GM20000 (cell line): ENCODE measurements around the gene B4GALT3.

Source experiments
- DNase-seq: peaks from one replicate; pipeline ENCODE4 v3.0.0; 2012; ENCODE audit warnings: low spot score
- TF ChIP-seq, protein P1 (sequence below): IDR thresholded peaks from 2 replicates; pipeline ENCODE4 v1.5.1; 2012; ENCODE audit warnings: mild to moderate bottlenecking, control low read depth; ENCODE audit errors: extremely low read depth, missing control alignments

The B4GALT3 gene

DNA sequence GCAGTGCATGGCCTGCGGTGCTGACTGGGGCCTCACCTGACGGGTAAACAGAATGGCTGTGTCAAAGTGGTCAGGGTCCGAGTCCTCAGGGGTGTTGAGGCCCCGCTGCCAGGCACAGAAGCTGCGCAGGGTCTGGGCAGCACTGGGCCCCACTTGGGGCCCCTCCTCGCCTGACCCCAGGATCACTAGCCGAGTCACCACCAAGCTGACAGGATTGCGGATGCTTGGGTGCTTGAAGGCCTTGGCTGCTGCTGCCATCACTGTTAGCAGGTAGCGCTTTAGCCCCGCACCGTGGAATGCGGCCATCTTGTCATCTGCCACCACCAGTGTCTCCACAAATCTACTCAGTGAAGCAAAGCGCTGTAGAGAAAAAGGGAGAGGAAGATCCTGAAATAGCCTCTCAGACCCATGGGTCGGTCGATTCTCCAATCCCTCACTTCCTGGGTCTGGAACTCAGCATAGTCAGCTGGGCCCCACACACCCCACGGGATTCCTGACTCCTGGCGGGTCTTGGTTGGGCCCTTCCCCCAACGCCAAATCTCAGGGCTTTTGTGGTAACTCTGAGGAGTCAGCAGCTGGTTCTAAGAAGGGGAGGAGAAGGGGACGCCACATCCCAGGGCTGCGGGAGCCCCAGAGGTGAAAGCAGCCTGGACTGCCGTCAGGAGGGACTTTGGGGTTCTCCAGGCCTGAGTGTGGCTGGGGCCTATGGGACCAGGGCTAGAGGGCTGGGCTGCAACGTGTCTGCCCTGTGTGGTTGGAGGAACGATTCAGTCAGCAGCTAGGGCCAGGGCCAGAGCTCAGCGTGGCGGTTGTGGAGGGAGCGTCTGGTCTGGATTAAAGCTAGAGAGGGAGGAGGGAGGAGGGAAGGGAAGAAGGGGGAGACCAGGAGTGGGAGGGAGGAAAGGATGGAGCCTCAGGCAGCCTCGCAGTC lies 19.5 kb upstream of the B4GALT3 start:
- TF ChIP-seq, protein P1, sequence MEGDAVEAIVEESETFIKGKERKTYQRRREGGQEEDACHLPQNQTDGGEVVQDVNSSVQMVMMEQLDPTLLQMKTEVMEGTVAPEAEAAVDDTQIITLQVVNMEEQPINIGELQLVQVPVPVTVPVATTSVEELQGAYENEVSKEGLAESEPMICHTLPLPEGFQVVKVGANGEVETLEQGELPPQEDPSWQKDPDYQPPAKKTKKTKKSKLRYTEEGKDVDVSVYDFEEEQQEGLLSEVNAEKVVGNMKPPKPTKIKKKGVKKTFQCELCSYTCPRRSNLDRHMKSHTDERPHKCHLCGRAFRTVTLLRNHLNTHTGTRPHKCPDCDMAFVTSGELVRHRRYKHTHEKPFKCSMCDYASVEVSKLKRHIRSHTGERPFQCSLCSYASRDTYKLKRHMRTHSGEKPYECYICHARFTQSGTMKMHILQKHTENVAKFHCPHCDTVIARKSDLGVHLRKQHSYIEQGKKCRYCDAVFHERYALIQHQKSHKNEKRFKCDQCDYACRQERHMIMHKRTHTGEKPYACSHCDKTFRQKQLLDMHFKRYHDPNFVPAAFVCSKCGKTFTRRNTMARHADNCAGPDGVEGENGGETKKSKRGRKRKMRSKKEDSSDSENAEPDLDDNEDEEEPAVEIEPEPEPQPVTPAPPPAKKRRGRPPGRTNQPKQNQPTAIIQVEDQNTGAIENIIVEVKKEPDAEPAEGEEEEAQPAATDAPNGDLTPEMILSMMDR: no peak
- no peak for DNase-seq

DNA sequence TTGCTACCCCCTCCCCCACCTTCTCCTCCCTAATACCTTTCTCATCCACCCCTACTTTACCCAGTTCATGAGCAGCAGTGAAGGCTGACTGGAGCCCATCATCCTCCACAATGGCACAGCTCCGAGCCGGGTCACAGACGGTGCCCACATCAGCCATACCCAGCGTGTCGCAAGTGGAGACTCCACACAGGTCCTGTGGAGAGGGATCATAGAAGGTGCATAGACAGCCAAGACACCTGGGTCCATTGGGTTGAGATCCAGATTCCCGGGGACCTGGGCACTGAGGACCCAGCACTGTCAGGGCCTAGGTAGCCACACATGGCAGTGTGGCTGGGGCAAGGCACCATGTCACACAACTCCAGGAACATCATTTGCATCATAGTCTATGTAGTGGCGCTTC lies 18.8 kb upstream of the B4GALT3 start:
- DNase-seq: no peak
- TF ChIP-seq, protein P1: no peak

DNA sequence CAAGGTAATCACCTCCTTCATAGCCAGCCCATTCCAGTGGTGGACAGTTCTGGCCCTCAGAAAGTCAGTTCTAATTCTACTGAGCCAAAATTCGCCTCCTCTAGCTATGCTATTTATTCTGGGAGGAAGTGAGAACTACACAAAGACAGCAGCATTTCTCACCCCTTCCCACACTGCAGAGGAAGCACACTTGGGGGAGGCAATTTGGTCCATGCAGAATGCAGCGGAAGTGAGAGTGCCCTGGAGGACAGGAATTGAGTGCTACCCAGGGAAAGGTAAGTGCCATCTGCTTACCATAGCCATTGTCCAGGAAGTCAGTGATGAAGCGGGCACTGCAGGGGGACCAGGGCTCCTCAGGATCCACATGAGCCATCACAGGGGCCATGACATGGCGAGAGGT lies 17.9 kb upstream of the B4GALT3 start:
- DNase-seq: no peak

DNA sequence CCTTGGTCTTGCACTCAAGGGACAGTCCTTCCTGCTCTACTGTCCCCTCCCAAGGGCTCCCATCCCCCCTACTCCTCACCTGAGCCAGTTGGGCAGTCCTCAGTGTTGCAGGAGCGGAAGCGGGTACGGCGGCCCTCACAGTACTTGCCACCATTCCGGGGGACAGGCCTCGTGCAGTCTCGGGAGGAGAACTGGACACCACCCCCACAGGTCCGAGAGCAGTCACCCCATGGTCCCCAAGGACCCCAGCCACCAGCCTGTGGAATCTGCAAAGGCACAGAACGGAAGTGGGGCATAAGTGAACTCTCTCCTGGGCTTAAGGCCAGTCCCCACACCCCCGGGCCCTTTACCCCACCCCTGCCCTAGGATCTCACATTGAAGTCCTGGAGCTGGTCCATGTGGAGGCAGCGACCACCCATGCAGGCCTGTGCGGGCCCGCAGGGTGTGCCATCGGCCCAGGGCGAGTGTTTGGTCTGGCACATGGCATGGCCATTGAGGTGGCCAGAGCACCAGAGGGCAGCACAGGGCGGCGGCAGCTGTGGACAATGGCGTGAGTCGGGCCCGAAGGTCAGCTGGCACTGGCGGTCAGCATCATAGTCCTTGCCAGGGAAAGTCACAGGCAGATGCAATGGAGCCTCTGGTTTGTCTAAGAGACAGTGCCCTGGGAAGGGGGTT lies 16.4 kb upstream of the B4GALT3 start:
- no peak for DNase-seq
- TF ChIP-seq, protein P1: peak; percentile 0

More for the DNA sequence above, 17.9 kb upstream of the B4GALT3 start:
- TF ChIP-seq, protein P1: no peak

DNA sequence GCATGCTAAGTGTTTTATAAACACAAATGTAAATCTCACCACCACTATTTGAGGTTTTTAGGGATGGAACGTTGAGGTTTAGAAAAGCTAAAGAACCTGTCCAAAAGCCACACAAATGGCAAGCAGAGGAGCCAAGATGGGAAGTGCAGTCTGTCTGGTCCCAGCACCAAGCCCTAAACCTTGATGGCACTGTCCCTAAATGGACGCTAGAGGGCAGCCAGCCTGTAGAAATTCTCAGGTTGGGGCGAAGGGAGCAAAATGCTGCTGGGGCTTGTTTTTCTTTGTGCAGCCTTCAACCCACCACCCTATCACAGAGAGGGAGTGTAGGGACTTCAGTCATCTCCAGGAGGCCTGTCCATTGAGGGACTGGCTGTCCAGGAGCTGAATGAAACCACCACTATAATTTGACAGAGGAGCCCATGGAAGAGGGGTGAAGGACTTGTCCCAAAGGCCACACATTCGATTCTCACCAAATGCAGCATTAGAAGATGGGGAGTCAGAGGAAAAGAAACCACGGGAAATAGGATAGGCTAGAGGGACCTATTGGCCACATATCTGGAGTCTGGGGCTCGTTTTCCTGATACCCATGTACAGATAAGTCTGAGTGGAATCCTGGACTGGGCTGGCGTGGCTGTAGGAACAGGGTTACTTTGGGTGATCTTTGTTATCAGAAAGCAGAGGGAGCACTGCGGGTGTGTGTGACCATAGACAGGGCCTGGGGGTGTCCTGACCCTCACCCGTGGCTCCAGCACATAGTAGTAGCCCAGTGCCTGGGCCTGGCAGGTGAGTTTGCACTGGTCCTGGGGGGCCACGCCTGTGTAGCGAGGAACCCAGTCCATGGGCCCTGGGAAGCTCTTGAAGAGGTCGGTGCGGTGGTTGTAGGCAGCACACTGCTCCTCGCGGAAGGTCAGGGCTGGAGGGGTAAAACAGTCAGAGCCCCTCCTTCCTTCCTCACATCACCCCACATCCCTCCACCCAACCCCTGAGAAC lies 15.5 kb upstream of the B4GALT3 start:
- TF ChIP-seq, protein P1: peak; percentile 98
- peak; percentile 80 for DNase-seq

DNA sequence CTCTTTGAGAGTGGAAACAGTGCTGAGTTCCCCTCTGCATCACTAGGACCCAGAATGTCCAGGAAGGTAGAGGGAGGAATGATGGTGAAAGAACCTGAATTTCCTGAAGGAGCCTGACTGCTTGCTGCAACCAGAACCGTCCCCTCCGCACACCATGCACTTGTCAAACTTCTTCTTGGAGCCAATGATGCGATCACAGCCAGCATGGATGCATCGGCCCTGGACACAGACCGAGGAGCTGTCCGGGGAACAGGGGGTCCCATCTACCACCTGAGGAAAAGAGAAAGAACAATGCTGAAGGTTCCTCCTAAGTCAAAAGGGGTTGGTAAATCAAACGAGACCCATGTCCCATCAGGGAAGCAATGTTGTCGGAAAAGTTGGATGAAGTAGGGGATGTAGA lies 14.7 kb upstream of the B4GALT3 start:
- TF ChIP-seq, protein P1: no peak
- no peak for DNase-seq
